K562 (cell line): ENCODE measurements around the gene MRPL37. TPM values are rescaled to one million over a fixed set of nuclear protein-coding genes. Genes with fewer than 3 reads are reported as not detected.

Source experiments
- CBX8 ChIP-seq: fragments of 200-600 bp; sonication (generic); IDR thresholded peaks from 2 replicates; pipeline ENCODE4 v1.6.1; 2012; ENCODE audit warnings: borderline replicate concordance, mixed run types, low read depth, mild to moderate bottlenecking, moderate library complexity, mixed read lengths, low read length, control low read depth, inconsistent platforms; ENCODE audit not compliant: poor library complexity, severe bottlenecking; ENCODE audit errors: extremely low read depth
- CREB3L1 ChIP-seq: fragments of 450-650 bp; IDR thresholded peaks from 2 replicates; pipeline ENCODE4 v1.6.1; 2014; ENCODE audit warnings: low read depth, mild to moderate bottlenecking, moderate library complexity, borderline replicate concordance
- E2F4 ChIP-seq: sonication (generic); formaldehyde crosslinking; IDR thresholded peaks from 2 replicates; pipeline ENCODE4 v1.8.0; 2022; ENCODE audit warnings: mild to moderate bottlenecking, low read depth, missing genetic modification reagents
- HNRNPUL1 ChIP-seq: fragments of 200-400 bp; formaldehyde crosslinking; IDR thresholded peaks from 2 replicates; pipeline ENCODE4 v1.6.1; 2017; ENCODE audit warnings: low read length
- KDM2B ChIP-seq: fragments of 250-450 bp; sonication (Bioruptor Pico); IDR thresholded peaks from 2 replicates; pipeline ENCODE4 v1.8.0; 2021; ENCODE audit warnings: mild to moderate bottlenecking, moderate library complexity
- MIER1 ChIP-seq: fragments of 450-650 bp; IDR thresholded peaks from 2 replicates; pipeline ENCODE4 v1.6.1; 2016; ENCODE audit warnings: antibody characterized with exemption, mild to moderate bottlenecking, low read depth
- SMAD1 ChIP-seq: fragments of 150-350 bp; IDR thresholded peaks from 2 replicates; pipeline ENCODE4 v1.6.1; 2014; ENCODE audit warnings: low read length, low read depth; ENCODE audit not compliant: partially characterized antibody
- SMARCA4 ChIP-seq: fragments of 450-650 bp; IDR thresholded peaks from 2 replicates; pipeline ENCODE4 v1.6.1; 2016
- TSC22D4 ChIP-seq: fragments of 450-650 bp; IDR thresholded peaks from 2 replicates; pipeline ENCODE4 v1.6.1; 2016; ENCODE audit warnings: missing genetic modification characterization, missing biosample characterization, control low read depth
- U2AF1 ChIP-seq: fragments of 200-400 bp; formaldehyde crosslinking; optimal IDR thresholded peaks from 2 replicates; pipeline ENCODE3; 2017; ENCODE audit warnings: mild to moderate bottlenecking, low read depth, low read length, moderate library complexity
- ZBTB40 ChIP-seq, 2 experiments: fragments of 450-650 bp in 1 of 2; sonication (generic) in 1 of 2; formaldehyde crosslinking in 1 of 2; IDR thresholded peaks; 2 replicates each; pipeline versions ENCODE4 v1.7.1 to v1.9.0; 2016 to 2022; ENCODE audit warnings: inconsistent platforms in 1 of 2, mild to moderate bottlenecking in 1 of 2, missing genetic modification reagents in 1 of 2
- ZKSCAN3 ChIP-seq: fragments of 250-450 bp; sonication (Bioruptor Pico); IDR thresholded peaks from 2 replicates; pipeline ENCODE4 v1.4.0; 2020
- ZNF282 ChIP-seq: sonication (generic); formaldehyde crosslinking; IDR thresholded peaks from 2 replicates; pipeline ENCODE4 v1.8.1; 2023; ENCODE audit warnings: missing genetic modification reagents
- ZNF512 ChIP-seq: IDR thresholded peaks from 2 replicates; pipeline ENCODE4 v1.6.1; 2016; ENCODE audit warnings: missing genetic modification characterization, missing compliant biosample characterization
- polyA plus RNA-seq, 8 experiments: library from polyadenylated mRNA; depleted of rRNA in 4 of 8; stranded (reverse) in 5 of 8; unstranded in 3 of 8; fragments of >200 nt; fragmentation: Nextera tagmentation in 2 of 8; fragmentation: Illumina TruSeq in 1 of 8; extraction: Ambion mirVana in 2 of 8; extraction: Trizol in 1 of 8; gene quantifications; 2 replicates each; pipeline versions ENCODE4 v1.2.1 to v1.2.3, GENCODE V29; 2011 to 2014; ENCODE audit warnings: inconsistent platforms in 1 of 8, missing spikeins in 1 of 8
- total RNA-seq, 7 experiments: library from RNA; depleted of rRNA in 6 of 7; stranded (reverse); fragments of >200 nt in 6 of 7; fragmentation: Illumina TruSeq in 2 of 7; extraction: Trizol in 2 of 7; gene quantifications; 2 replicates each; pipeline versions ENCODE4 v1.2.1 to v1.2.3, GENCODE V29; 2011 to 2021; ENCODE audit warnings: low replicate concordance in 1 of 7

Gene MRPL37
- total and polyA plus RNA-seq, 9 of the 15 experiments (the other 6 are each of a cell fraction or from before 2014, with no cell fraction given) = 52.2 to 303 (median 180) TPM

GRCh38 chr1:54199151-54199764 lies 709 bp upstream of the MRPL37 start (continued):
- TF ChIP-seq U2AF1 (no peak), SMAD1 (no peak), TSC22D4 (tag) (no peak), KDM2B (CRISPR knock-in tag) (no peak), ZKSCAN3 (CRISPR knock-in tag) (no peak), CBX8 (no peak), HNRNPUL1 (no peak), ZNF282 (no peak), SMARCA4 (0 out of 2 replicates have a peak, but pooled peaks have one; percentile 12), ZBTB40 (IDR thresholded peaks at IDR 0.05) (peak; percentile 35; the same call in 1 of the 2 replicates), ZBTB40 (CRISPR knock-in tag; IDR thresholded peaks at IDR 0.05) (no peak), MIER1 (no peak), E2F4 (CRISPR knock-in tag) (no peak), ZNF512 (tag) (no peak), CREB3L1 (no peak)
